Natural killer cell treated with Interleukin-12 subunit alpha and Interleukin-12 subunit beta and Interleukin-15 and Interleukin-18, amount 100 ng/mL, for 72 hours (primary cell): ENCODE measurements around the gene REV3L. TPM values are rescaled to one million over a fixed set of nuclear protein-coding genes. Genes with fewer than 3 reads are reported as not detected.

Experiments
- ATAC-seq, 2 donors: fragments of 150-1000 bp; cut with Tn5 transposase in 1 of 2; sonication (Bioruptor Pico), chemical (Tn5 transposase) in 1 of 2; 2 replicates each; pipeline ENCODE4 v1.10.0; 2021
- DNase-seq: peaks from one replicate; pipeline ENCODE4 v3.0.0; 2022; ENCODE audit warnings: low spot score
- H3K27ac Mint-ChIP-seq, 2 donors: 1 replicate in 1 of 2; 2 replicates in 1 of 2; pipeline ENCODE4 v1.8.0; 2022; ENCODE audit warnings: mixed read lengths in 2 of 2, mild to moderate bottlenecking in 1 of 2, moderate library complexity in 1 of 2
- H3K27me3 Mint-ChIP-seq, 2 donors: 1 replicate in 1 of 2; 2 replicates in 1 of 2; pipeline ENCODE4 v1.8.0; 2022; ENCODE audit warnings: mixed read lengths in 2 of 2
- H3K36me3 Mint-ChIP-seq: one replicate; pipeline ENCODE4 v1.8.0; 2022; ENCODE audit warnings: mixed read lengths
- H3K4me1 Mint-ChIP-seq, 2 donors: 1 replicate in 1 of 2; 2 replicates in 1 of 2; pipeline ENCODE4 v1.8.0; 2022; ENCODE audit warnings: low read depth in 2 of 2, mixed read lengths in 2 of 2, mild to moderate bottlenecking in 1 of 2
- H3K4me3 Mint-ChIP-seq: one replicate; pipeline ENCODE4 v1.8.0; 2022; ENCODE audit warnings: mixed read lengths
- H3K9me3 Mint-ChIP-seq: 2 replicates; pipeline ENCODE4 v1.8.0; 2022; ENCODE audit warnings: mixed read lengths
- total RNA-seq, 2 donors: library from RNA; stranded (reverse); gene quantifications; one replicate each; pipeline ENCODE4 v1.2.3, GENCODE V29; 2022

The REV3L gene
- total RNA-seq, 2 donors from 2014 or later = 12.8 to 31.0 TPM

DNA sequence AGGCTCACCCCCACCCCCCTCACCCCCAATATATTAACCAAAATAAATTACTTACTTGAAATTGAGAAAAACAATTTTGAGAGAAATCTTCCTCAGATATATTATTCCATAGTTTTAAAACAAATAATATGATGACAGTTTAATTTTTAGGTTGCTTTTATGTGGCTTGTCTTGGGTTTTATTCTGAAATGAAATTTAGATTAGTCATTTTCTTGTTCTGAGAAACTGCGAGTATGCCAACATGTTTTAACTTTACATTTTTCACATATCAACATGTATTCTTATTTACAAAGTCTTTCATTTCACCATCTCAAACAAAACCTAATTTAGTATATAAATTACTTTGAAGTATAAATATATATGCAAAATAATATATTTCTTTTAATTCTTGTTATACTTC, 11.1 kb downstream of the REV3L start:
- H3K36me3 Mint-ChIP-seq = no peaks in the 10 kb centered on the region
- no peaks in the 10 kb centered on the region for H3K27me3 Mint-ChIP-seq
- no peaks in the 10 kb centered on the region for H3K9me3 Mint-ChIP-seq
- peaks cover 10 to 19% of the 10 kb centered on the region in 2 donors for H3K4me1 Mint-ChIP-seq
- ATAC-seq (no peak), DNase-seq (no peak)
- H3K4me3 Mint-ChIP-seq = no peak overlapping the region
- H3K27ac Mint-ChIP-seq = no peak overlapping the region

DNA sequence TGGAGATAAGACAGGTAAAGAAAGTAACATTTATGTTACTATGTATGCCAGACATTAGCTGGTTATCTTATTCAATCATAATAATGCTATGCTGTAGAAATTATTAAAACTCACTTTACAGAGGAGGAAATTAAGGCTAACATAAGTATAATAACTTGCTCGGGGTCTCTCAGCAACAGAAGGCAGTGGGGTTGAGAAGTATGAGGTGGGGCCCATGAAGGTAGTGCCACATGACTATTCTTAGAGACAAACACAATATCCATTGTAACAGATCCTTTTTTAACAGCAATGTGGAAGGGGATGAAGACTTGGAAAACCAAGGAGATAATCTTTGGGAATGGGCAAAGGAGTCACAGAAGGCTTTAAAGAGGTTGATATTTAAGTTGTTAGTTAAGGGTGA, 11.5 kb downstream of the REV3L start:
- Mint-ChIP-seq H3K27me3 (no peaks in the 10 kb centered on the region), H3K36me3 (no peaks in the 10 kb centered on the region), H3K4me1 (peaks cover 10 to 19% of the 10 kb centered on the region in 2 donors), H3K4me3 (no peak overlapping the region), H3K9me3 (no peaks in the 10 kb centered on the region), H3K27ac (peak overlapping the region in 1 of 2 donors; percentile 15)
- no peak for ATAC-seq
- no peak for DNase-seq

DNA sequence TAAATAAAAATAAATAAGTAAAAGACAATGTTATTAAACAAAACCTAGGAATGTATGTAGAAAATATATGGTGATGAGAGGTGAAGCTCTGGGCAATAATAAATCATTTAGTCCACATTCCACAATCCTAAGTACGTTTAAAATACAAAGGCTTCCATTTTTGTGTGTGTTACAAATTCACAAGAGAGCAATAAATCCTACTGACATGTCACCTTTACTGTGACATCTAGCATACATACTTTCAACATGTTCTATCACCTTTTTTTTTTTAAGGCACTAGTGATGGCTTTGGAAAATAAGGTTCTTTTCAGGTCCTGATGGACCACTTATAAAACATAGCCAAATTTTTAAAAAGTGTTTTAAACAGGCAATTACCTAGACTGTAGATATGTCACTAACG, 12.0 kb downstream of the REV3L start:
- Mint-ChIP-seq H3K36me3 (no peaks in the 10 kb centered on the region), H3K4me1 (peaks cover 10 to 19% of the 10 kb centered on the region in 2 donors), H3K27me3 (no peaks in the 10 kb centered on the region), H3K4me3 (no peak overlapping the region), H3K27ac (no peak overlapping the region), H3K9me3 (no peaks in the 10 kb centered on the region)
- DNase-seq (no peak), ATAC-seq (no peak)

GRCh38 chr6:111469543-111469942, 13.5 kb downstream of the REV3L start:
- H3K27me3 Mint-ChIP-seq = no peaks in the 10 kb centered on the region
- no peaks in the 10 kb centered on the region for H3K9me3 Mint-ChIP-seq
- ATAC-seq = no peak
- no peak overlapping the region for H3K4me3 Mint-ChIP-seq
- H3K4me1 Mint-ChIP-seq = peaks cover 10 to 19% of the 10 kb centered on the region in 2 donors
- DNase-seq = no peak
- H3K36me3 Mint-ChIP-seq = no peaks in the 10 kb centered on the region
- H3K27ac Mint-ChIP-seq = no peak overlapping the region

GRCh38 chr6:111468329-111469012, 14.5 kb downstream of the REV3L start:
- H3K9me3 Mint-ChIP-seq = no peaks in the 10 kb centered on the region
- no peak overlapping the region for H3K27ac Mint-ChIP-seq
- H3K27me3 Mint-ChIP-seq = no peaks in the 10 kb centered on the region
- no peak overlapping the region for H3K4me3 Mint-ChIP-seq
- no peaks in the 10 kb centered on the region for H3K36me3 Mint-ChIP-seq
- peaks cover 10 to 19% of the 10 kb centered on the region in 2 donors for H3K4me1 Mint-ChIP-seq
- ATAC-seq (no peak), DNase-seq (no peak)

GRCh38 chr6:111464184-111464583, 18.8 kb downstream of the REV3L start:
- Mint-ChIP-seq H3K4me3 (no peak overlapping the region), H3K4me1 (peaks cover 18 to 23% of the 10 kb centered on the region in 2 donors), H3K27ac (no peak overlapping the region), H3K27me3 (no peaks in the 10 kb centered on the region), H3K9me3 (peaks cover 5% of the 10 kb centered on the region), H3K36me3 (peaks cover 12% of the 10 kb centered on the region)
- no peak for ATAC-seq
- no peak for DNase-seq

DNA sequence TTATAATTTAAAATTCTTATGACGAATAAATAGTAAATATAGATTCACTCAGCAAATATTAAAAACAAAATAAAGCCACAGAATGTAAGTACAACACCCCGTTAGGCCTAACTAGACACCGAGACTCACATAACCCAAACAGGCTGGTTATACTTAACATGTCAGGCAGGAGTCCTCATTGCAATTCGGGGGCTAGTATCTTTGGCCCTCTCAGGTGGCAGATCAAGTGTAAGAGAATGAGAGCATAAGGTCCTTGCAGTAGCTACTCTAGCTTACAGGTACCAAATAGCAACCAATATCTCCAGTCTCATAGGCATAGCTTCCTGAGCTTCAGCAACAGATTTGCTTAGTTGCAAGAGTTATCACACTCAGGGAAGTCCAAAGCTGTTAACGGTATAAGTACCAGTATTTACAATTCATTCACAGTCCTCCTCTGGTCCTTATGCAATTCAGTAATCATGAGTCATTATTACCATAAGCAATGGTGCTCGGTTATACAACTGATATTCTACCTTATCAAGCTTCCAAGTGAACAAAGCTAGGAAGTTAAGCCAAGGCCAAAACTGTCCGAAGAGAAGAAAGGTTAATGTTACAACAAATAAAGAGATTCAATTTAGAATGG, 20.1 kb downstream of the REV3L start:
- H3K36me3 Mint-ChIP-seq = peaks cover 25% of the 10 kb centered on the region
- H3K27ac Mint-ChIP-seq = peak overlapping the region in 1 of 2 donors; percentile 75
- DNase-seq (no peak), ATAC-seq (peak in 1 of 2 donors; percentile 44)
- no peaks in the 10 kb centered on the region for H3K27me3 Mint-ChIP-seq
- H3K9me3 Mint-ChIP-seq = peaks cover 5% of the 10 kb centered on the region
- peaks cover 20 to 22% of the 10 kb centered on the region in 2 donors for H3K4me1 Mint-ChIP-seq
- H3K4me3 Mint-ChIP-seq = no peak overlapping the region

GRCh38 chr6:111461860-111462259, 21.2 kb downstream of the REV3L start:
- H3K36me3 Mint-ChIP-seq = peaks cover 31% of the 10 kb centered on the region
- H3K9me3 Mint-ChIP-seq = peaks cover 5% of the 10 kb centered on the region
- H3K27ac Mint-ChIP-seq = peak overlapping the region; percentile 17 to 75
- H3K4me3 Mint-ChIP-seq = peak overlapping the region; percentile 22
- H3K4me1 Mint-ChIP-seq = peaks cover 20 to 28% of the 10 kb centered on the region in 2 donors
- DNase-seq (no peak), ATAC-seq (peak in 1 of 2 donors; percentile 46)
- no peaks in the 10 kb centered on the region for H3K27me3 Mint-ChIP-seq

DNA sequence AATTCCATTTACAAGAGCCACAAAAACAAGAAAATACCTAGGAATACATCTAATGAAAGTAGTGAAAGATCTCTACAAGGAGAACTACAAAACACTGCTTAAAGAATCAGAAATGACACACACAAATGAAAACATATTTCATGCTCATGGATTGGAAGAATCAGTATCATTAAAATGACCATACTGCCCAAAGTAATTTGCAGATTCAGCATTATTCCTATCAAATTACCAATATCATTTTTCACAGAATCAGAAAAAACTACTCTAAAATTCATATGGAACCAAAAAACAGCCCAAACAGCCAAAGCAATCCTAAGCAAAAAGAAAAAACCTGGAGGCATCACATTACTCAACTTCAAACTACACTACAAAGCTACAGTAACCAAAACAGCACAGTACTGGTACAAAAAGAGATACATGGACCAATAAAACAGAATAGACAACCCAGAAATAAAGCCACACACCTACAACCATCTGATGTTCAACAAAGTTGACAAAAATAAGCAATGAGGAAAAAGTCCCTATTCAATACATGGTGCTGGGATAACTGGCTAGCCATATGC, 24.3 kb downstream of the REV3L start:
- Mint-ChIP-seq H3K36me3 (peaks cover 31% of the 10 kb centered on the region), H3K27ac (no peak overlapping the region), H3K4me1 (peaks cover 20 to 28% of the 10 kb centered on the region in 2 donors), H3K9me3 (peaks cover 5% of the 10 kb centered on the region), H3K4me3 (no peak overlapping the region), H3K27me3 (no peaks in the 10 kb centered on the region)
- no peak for DNase-seq
- no peak for ATAC-seq

GRCh38 chr6:111456208-111456607, 26.8 kb downstream of the REV3L start:
- no peaks in the 10 kb centered on the region for H3K27me3 Mint-ChIP-seq
- peaks cover 5% of the 10 kb centered on the region for H3K9me3 Mint-ChIP-seq
- H3K4me1 Mint-ChIP-seq = peaks cover 7 to 12% of the 10 kb centered on the region in 2 donors
- ATAC-seq (no peak), DNase-seq (no peak)
- H3K27ac Mint-ChIP-seq = no peak overlapping the region
- H3K36me3 Mint-ChIP-seq = peaks cover 31% of the 10 kb centered on the region
- no peak overlapping the region for H3K4me3 Mint-ChIP-seq

DNA sequence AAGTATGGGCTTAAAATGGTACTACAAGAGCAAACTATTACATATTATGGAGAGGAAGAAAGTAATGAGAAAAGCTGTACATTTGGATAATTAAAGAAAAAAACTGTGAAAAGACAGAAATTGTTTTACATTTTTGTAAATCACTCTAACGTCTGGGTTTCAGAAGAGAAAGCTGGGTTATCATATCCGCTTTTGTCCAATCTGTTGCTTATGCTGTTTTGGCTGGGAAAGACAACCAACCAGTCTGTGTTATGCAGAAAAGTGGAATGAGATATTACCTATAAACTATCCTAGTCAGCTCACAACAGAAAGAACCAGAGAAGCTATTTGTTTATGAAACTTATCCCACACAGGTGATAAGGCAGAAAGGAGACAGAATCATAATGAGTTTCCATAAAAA, 32.4 kb downstream of the REV3L start:
- Mint-ChIP-seq H3K27me3 (no peaks in the 10 kb centered on the region), H3K27ac (peak overlapping the region in 1 of 2 donors; percentile 2)

DNA sequence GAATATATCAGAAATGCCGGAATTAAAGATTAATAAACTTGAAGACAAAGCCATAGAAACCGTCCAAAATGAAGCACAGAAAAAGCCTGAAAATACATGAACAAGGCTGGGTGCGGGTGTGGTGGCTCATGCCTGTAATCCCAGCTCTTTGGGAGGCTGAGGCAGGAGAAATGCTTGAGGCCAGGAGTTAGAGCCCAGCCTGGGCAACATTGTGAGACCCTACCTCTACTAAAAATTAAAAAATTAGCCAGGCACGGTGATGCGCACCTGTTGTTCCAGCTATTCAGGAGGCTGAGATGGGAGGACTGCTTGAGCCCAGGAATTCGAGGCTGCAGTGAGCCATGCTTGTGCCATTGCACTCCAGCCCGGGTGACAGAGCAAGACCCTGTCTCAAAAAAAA, 32.9 kb downstream of the REV3L start:
- H3K9me3 Mint-ChIP-seq = no peaks in the 10 kb centered on the region
- H3K27me3 Mint-ChIP-seq = no peaks in the 10 kb centered on the region
- no peak overlapping the region for H3K4me3 Mint-ChIP-seq
- no peaks in the 10 kb centered on the region for H3K4me1 Mint-ChIP-seq
- DNase-seq (no peak), ATAC-seq (no peak)
- H3K36me3 Mint-ChIP-seq = no peaks in the 10 kb centered on the region
- H3K27ac Mint-ChIP-seq = no peak overlapping the region

More for the DNA sequence above, 32.4 kb downstream of the REV3L start:
- Mint-ChIP-seq H3K9me3 (no peaks in the 10 kb centered on the region), H3K4me1 (no peaks in the 10 kb centered on the region), H3K36me3 (no peaks in the 10 kb centered on the region), H3K4me3 (no peak overlapping the region)
- ATAC-seq = no peak
- DNase-seq = no peak

DNA sequence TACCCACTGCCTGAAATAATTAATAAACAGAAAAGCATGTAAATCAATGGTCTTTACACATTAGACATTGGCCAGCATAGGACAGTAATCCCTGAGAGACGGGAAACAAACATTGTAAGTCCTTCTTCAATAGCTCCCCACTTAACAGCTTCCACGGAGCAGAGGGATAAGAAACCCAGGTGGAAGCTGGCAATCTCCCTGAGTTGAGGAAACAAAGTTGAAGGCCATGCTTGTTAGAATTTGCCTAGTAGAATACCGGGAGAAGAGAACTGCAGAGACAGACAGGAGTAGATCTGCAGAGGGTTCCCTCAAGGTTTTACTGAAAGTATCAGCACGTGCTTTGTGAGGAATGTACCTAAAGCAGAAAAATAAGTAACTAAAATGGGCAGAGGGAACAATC, 33.9 kb downstream of the REV3L start:
- no peak overlapping the region for H3K27ac Mint-ChIP-seq
- H3K4me3 Mint-ChIP-seq = no peak overlapping the region
- ATAC-seq (no peak), DNase-seq (no peak)
- no peaks in the 10 kb centered on the region for H3K9me3 Mint-ChIP-seq
- H3K4me1 Mint-ChIP-seq = no peaks in the 10 kb centered on the region
- no peaks in the 10 kb centered on the region for H3K27me3 Mint-ChIP-seq
- H3K36me3 Mint-ChIP-seq = no peaks in the 10 kb centered on the region

DNA sequence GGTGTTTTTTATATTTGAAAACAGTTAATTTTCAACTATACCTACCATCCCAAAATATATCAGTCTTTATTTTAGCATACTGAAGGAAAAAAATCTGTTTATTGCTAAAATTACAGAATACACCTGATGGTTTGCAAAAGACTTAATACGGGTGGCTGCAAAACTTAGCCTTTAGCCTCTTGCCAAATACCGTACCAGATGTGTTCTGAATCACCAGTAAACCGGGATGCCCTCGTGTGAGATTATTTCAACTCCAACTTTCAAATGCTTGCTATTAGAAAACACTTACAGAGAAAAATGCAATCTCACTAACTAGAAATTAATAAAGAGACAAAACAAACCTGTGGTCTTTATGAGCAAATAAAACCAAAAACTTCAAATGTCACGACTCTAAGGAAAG, 36.0 kb downstream of the REV3L start:
- DNase-seq (no peak), ATAC-seq (no peak)
- Mint-ChIP-seq H3K27ac (no peak overlapping the region), H3K36me3 (no peaks in the 10 kb centered on the region), H3K9me3 (no peaks in the 10 kb centered on the region), H3K4me1 (peaks cover 3 to 6% of the 10 kb centered on the region in 2 donors), H3K4me3 (no peak overlapping the region), H3K27me3 (no peaks in the 10 kb centered on the region)
